K562 (cell line): ENCODE data around the gene CSTF2T. TPM values are rescaled to one million over a fixed set of nuclear protein-coding genes. Genes with fewer than 3 reads are reported as not detected.

Source experiments
- ATAC-seq: fragments of 200-7000 bp; cut with Tn5 transposase; 3 replicates; pipeline ENCODE4 v1.9.1; 2020; ENCODE audit warnings: moderate library complexity
- BruUV-seq: library from RNA; stranded (reverse); fragments of 400-500 nt; replicated peaks from 2 replicates; lab custom pipeline; 2021; lab: Mats Ljungman, UMichigan
- CTCF ChIA-PET: fragments of 300-600 bp; formaldehyde crosslinking; extraction: SDS; loops from one replicate; lab custom pipeline; 2021; ENCODE audit warnings: low intra/inter-chr PET ratio; lab: Yijun Ruan, JAX
- POLR2A ChIA-PET: fragments of 300-600, 350-650 bp; sonication (Branson Sonifier 250); formaldehyde crosslinking; extraction: SDS; loops from one replicate; lab custom pipeline; 2021; ENCODE audit warnings: antibody characterized with exemption, inconsistent platforms; lab: Yijun Ruan, JAX
- DNase-seq, 4 experiments: peaks; one replicate each; pipeline versions ENCODE4 v3.0.0 to v3.0.0-alpha.2; 2011 to 2018; ENCODE audit warnings: low spot score in 3 of 4, mixed read lengths in 3 of 4; ENCODE audit errors: extremely low read depth in 1 of 4
- FAIRE-seq: peaks from 2 replicates; lab custom pipeline; 2011; peaks lifted over from hg19 to GRCh38; lab: Jason Lieb, UNC
- H2AFZ ChIP-seq: 2 replicates; pipeline ENCODE4 v1.6.0; 2011; ENCODE audit warnings: low read depth, low read length, control low read depth, inconsistent platforms
- H3K27ac ChIP-seq: fragments of 200-600 bp; 3 replicates; pipeline ENCODE4 v1.8.0; 2011; ENCODE audit warnings: low read depth, mild to moderate bottlenecking, control low read depth, inconsistent platforms, low read length, moderate library complexity, mixed read lengths; ENCODE audit errors: extremely low read depth
- H3K27me3 ChIP-seq, 2 experiments: fragments of 300-600 bp in 1 of 2; 2 replicates in 1 of 2; 3 replicates in 1 of 2; pipeline versions ENCODE4 v1.6.0 to v1.8.0; 2011; ENCODE audit warnings: inconsistent platforms in 2 of 2, low read length in 2 of 2, mild to moderate bottlenecking in 1 of 2, mixed read lengths in 1 of 2, moderate library complexity in 1 of 2; ENCODE audit not compliant: control insufficient read depth in 2 of 2, insufficient read depth in 2 of 2
- H3K36me3 ChIP-seq: fragments of 300-600 bp; 3 replicates; pipeline ENCODE4 v1.8.0; 2011; ENCODE audit warnings: mild to moderate bottlenecking, low read length, inconsistent platforms; ENCODE audit not compliant: control insufficient read depth, insufficient read depth
- H3K4me1 ChIP-seq, 2 experiments: fragments of 200-600 bp in 1 of 2; replicated peaks in 1 of 2; 2 replicates in 1 of 2; 3 replicates in 1 of 2; pipeline versions ENCODE4 v1.5.1 to v1.8.0; 2011; ENCODE audit warnings: inconsistent platforms in 2 of 2, low read length in 2 of 2, mild to moderate bottlenecking in 1 of 2, mixed read lengths in 1 of 2, moderate library complexity in 1 of 2; ENCODE audit not compliant: control insufficient read depth in 2 of 2, insufficient read depth in 2 of 2
- H3K4me2 ChIP-seq: 2 replicates; pipeline ENCODE4 v1.6.1; 2011; ENCODE audit warnings: low read length, control low read depth, inconsistent platforms, mixed read lengths; ENCODE audit not compliant: insufficient read depth
- H3K4me3 ChIP-seq: fragments of 200-600 bp; sonication (generic), shearing (Covaris generic); 2 replicates; pipeline ENCODE4 v1.5.1; 2016; ENCODE audit warnings: control low read depth, inconsistent platforms
- H3K79me2 ChIP-seq: fragments of 200-600 bp; 3 replicates; pipeline ENCODE4 v1.8.0; 2011; ENCODE audit warnings: low read length, inconsistent platforms; ENCODE audit not compliant: control insufficient read depth, insufficient read depth
- H3K9ac ChIP-seq, 2 experiments: 2 replicates each; pipeline versions ENCODE4 v1.6.0 to v1.6.1; 2011; ENCODE audit warnings: low read depth in 2 of 2, low read length in 2 of 2, control low read depth in 1 of 2, inconsistent platforms in 1 of 2, mild to moderate bottlenecking in 1 of 2, mixed read lengths in 1 of 2; ENCODE audit not compliant: insufficient read depth in 1 of 2
- H3K9me1 ChIP-seq: one replicate; pipeline ENCODE4 v1.6.0; 2011; ENCODE audit warnings: inconsistent platforms, mild to moderate bottlenecking, low read length, moderate library complexity; ENCODE audit not compliant: control insufficient read depth, insufficient read depth
- H3K9me3 ChIP-seq: replicated peaks from 2 replicates; pipeline ENCODE4 v1.5.1; 2011; ENCODE audit warnings: low read depth, low read length, inconsistent platforms; ENCODE audit not compliant: control insufficient read depth, insufficient read depth
- H4K20me1 ChIP-seq: replicated peaks from 2 replicates; pipeline ENCODE4 v1.6.1; 2011; ENCODE audit warnings: low read length, inconsistent platforms, mixed read lengths; ENCODE audit not compliant: control insufficient read depth, insufficient read depth
- CBX5 ChIP-seq: IDR thresholded peaks from 2 replicates; pipeline ENCODE4 v1.6.1; 2014; ENCODE audit warnings: low read depth, borderline replicate concordance
- CLOCK ChIP-seq: fragments of 250-450 bp; sonication (Bioruptor Pico); IDR thresholded peaks from 2 replicates; pipeline ENCODE4 v1.4.0; 2020; ENCODE audit warnings: mild to moderate bottlenecking, moderate library complexity, borderline replicate concordance
- MECOM ChIP-seq: fragments of 250-450 bp; sonication (Bioruptor Pico); IDR thresholded peaks from 2 replicates; pipeline ENCODE4 v1.8.0; 2022; ENCODE audit warnings: inconsistent platforms
- MLLT1 ChIP-seq, 2 experiments: fragments of 450-650 bp; IDR thresholded peaks; 2 replicates each; pipeline ENCODE4 v1.6.1; 2016
- NR2C2 ChIP-seq, 2 experiments: fragments of 200-800 bp in 1 of 2; sonication (Bioruptor generic) in 1 of 2; sonication (generic) in 1 of 2; formaldehyde crosslinking in 1 of 2; IDR thresholded peaks; 2 replicates each; pipeline versions ENCODE4 v1.6.1 to v1.8.0; 2016 to 2022; ENCODE audit warnings: mild to moderate bottlenecking in 1 of 2, missing compliant biosample characterization in 1 of 2, missing genetic modification characterization in 1 of 2, missing genetic modification reagents in 1 of 2
- NR4A1 ChIP-seq, 2 experiments: fragments of 250-450 bp in 1 of 2; fragments of 450-650 bp in 1 of 2; sonication (Bioruptor Pico) in 1 of 2; IDR thresholded peaks; 2 replicates each; pipeline versions ENCODE4 v1.4.0 to v1.6.1; 2016 to 2020; ENCODE audit warnings: mild to moderate bottlenecking in 2 of 2, missing compliant biosample characterization in 1 of 2, missing genetic modification characterization in 1 of 2, moderate library complexity in 1 of 2
- SAFB2 ChIP-seq: fragments of 200-400 bp; formaldehyde crosslinking; IDR thresholded peaks from 2 replicates; pipeline ENCODE4 v1.6.1; 2018; ENCODE audit warnings: borderline replicate concordance, low read length, low read depth, moderate library complexity; ENCODE audit not compliant: severe bottlenecking
- SIRT6 ChIP-seq: IDR thresholded peaks from one replicate; pipeline ENCODE4 v1.6.1; 2012; ENCODE audit warnings: low read depth, mild to moderate bottlenecking, control low read depth, inconsistent platforms, low read length, moderate library complexity
- THAP12 ChIP-seq: fragments of 250-450 bp; sonication (Bioruptor Pico); IDR thresholded peaks from 2 replicates; pipeline ENCODE4 v1.9.0; 2021; ENCODE audit warnings: mild to moderate bottlenecking, inconsistent platforms
- ZNF134 ChIP-seq: fragments of 250-450 bp; sonication (Bioruptor Pico); conservative IDR thresholded peaks from 2 replicates; pipeline ENCODE4 v1.4.0; 2020
- ZNF277 ChIP-seq: fragments of 250-450 bp; sonication (Bioruptor Pico); IDR thresholded peaks from 2 replicates; pipeline ENCODE4 v1.8.0; 2022; ENCODE audit warnings: inconsistent platforms, mild to moderate bottlenecking, moderate library complexity, borderline replicate concordance
- ZNF408 ChIP-seq: fragments of 250-450 bp; sonication (Bioruptor Pico); IDR thresholded peaks from 2 replicates; pipeline ENCODE4 v1.4.0; 2020; ENCODE audit warnings: low read depth, mild to moderate bottlenecking, moderate library complexity
- ZNF507 ChIP-seq: conservative IDR thresholded peaks from 2 replicates; pipeline ENCODE4 v1.6.1; 2017; ENCODE audit warnings: missing genetic modification characterization, missing compliant biosample characterization
- ZNF644 ChIP-seq: fragments of 200-800 bp; sonication (Bioruptor generic); IDR thresholded peaks from 2 replicates; pipeline ENCODE4 v1.6.1; 2016; ENCODE audit warnings: low read depth, missing genetic modification characterization, missing compliant biosample characterization
- ZNF707 ChIP-seq: fragments of 250-450 bp; sonication (Bioruptor Pico); conservative IDR thresholded peaks from 2 replicates; pipeline ENCODE4 v1.8.0; 2022; ENCODE audit warnings: inconsistent platforms, mild to moderate bottlenecking, moderate library complexity
- WGBS: fragments of 100-300 bp; shearing (Covaris generic); methylation state at CpG from one replicate; pipeline ENCODE4 v1.1.6; 2016; ENCODE audit warnings: low coverage, mixed read lengths; ENCODE audit not compliant: insufficient coverage; ENCODE audit errors: missing lambda C conversion rate; 5-methylcytosine and 5-hydroxymethylcytosine counted together
- in situ Hi-C: fragments of 300-500 bp; cut with MboI; formaldehyde crosslinking; loops from 4 replicates; pipeline ENCODE4 v1.15.0; 2018; ENCODE audit warnings: inconsistent platforms, mixed read lengths
- intact Hi-C: fragments of 100-400 bp; cut with micrococcal nuclease; formaldehyde crosslinking; loops from 2 replicates; pipeline ENCODE4 v1.14.2; 2022
- polyA plus RNA-seq, 8 experiments: library from polyadenylated mRNA; depleted of rRNA in 4 of 8; stranded (reverse) in 5 of 8; unstranded in 3 of 8; fragments of >200 nt; fragmentation: Nextera tagmentation in 2 of 8; fragmentation: Illumina TruSeq in 1 of 8; extraction: Ambion mirVana in 2 of 8; extraction: Trizol in 1 of 8; gene quantifications; 2 replicates each; pipeline versions ENCODE4 v1.2.1 to v1.2.3, GENCODE V29; 2011 to 2014; ENCODE audit warnings: inconsistent platforms in 1 of 8, missing spikeins in 1 of 8
- total RNA-seq, 7 experiments: library from RNA; depleted of rRNA in 6 of 7; stranded (reverse); fragments of >200 nt in 6 of 7; fragmentation: Illumina TruSeq in 2 of 7; extraction: Trizol in 2 of 7; gene quantifications; 2 replicates each; pipeline versions ENCODE4 v1.2.1 to v1.2.3, GENCODE V29; 2011 to 2021; ENCODE audit warnings: low replicate concordance in 1 of 7

Gene CSTF2T
- total and polyA plus RNA-seq, 9 of the 15 experiments (the other 6 are each of a cell fraction or from before 2014, with no cell fraction given): 10.3 to 32.4 (median 24.2) TPM

GRCh38 chr10:51711519-51711891, 12.1 kb upstream of the CSTF2T start:
- Histone ChIP-seq H3K79me2 (no peaks in the 10 kb centered on the region), H2AFZ (no peak overlapping the region), H3K4me2 (no peak overlapping the region), H3K36me3 (no peaks in the 10 kb centered on the region), H3K27me3 (no peaks in the 10 kb centered on the region; a peak in 2 of 5 replicates), H3K9me1 (no peaks in the 10 kb centered on the region), H3K4me3 (no peak overlapping the region), H3K27ac (no peak overlapping the region), H3K4me1 (no peaks in the 10 kb centered on the region), H3K9me3 (no peaks in the 10 kb centered on the region), H4K20me1 (no peaks in the 10 kb centered on the region), H3K9ac (no peak overlapping the region)
- intact Hi-C loops: no loop called here
- no peak for DNase-seq
- ChIA-PET POLR2A (no interaction called here), CTCF (no interaction called here)
- no peak for FAIRE-seq
- 0% methylated on average over 1 of the region's 1 CpG for WGBS
- BruUV-seq: no TSS peak
- no peak for ATAC-seq
- in situ Hi-C loops: no loop called here
- no peak for TF ChIP-seq ZNF507 (tag)
- no peak for TF ChIP-seq MLLT1 (IDR thresholded peaks at IDR 0.05)
- TF ChIP-seq THAP12 (CRISPR knock-in tag): no peak
- no peak for TF ChIP-seq ZNF644 (tag)
- no peak for TF ChIP-seq ZNF408
- TF ChIP-seq CLOCK (CRISPR knock-in tag): no peak
- no peak for TF ChIP-seq SIRT6
- TF ChIP-seq MECOM: no peak
- no peak for TF ChIP-seq ZNF134 (CRISPR knock-in tag)
- no peak for TF ChIP-seq CBX5
- TF ChIP-seq SAFB2: no peak
- no peak for TF ChIP-seq ZNF277
- TF ChIP-seq ZNF707: no peak
- no peak for TF ChIP-seq NR4A1 (CRISPR knock-in tag; IDR thresholded peaks at IDR 0.05)
- no peak for TF ChIP-seq NR4A1 (tag; IDR thresholded peaks at IDR 0.05)
- TF ChIP-seq NR2C2 (CRISPR knock-in tag; IDR thresholded peaks at IDR 0.05): no peak
- TF ChIP-seq NR2C2 (tag; IDR thresholded peaks at IDR 0.05): no peak
